ENCODE data around the gene LHPP. TPM values are rescaled to one million over a fixed set of nuclear protein-coding genes. Genes with fewer than 3 reads are reported as not detected.

The LHPP gene
- total RNA-seq, 1 experiment from 2014 or later: 24.7 TPM

DNA sequence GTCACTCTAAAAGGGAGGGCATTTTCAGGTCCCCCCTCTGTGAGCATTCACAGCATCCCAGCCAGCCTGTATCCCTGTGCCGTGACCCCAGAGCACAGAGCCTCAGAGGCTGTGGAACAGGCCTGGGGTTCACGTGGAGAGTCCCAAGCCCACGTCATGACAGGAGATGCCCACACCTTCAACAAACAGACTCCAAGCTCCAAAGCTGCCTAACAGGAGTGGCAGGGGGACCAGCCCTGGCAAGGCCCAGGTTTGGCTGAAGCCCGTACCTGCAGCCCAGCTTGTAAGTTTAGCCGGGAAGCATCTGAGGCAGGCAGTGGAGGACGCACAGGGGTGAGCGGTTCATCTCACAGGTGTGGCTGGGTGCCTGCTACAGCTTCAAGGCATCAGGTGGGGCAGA lies 33.5 kb downstream of the LHPP start:
- no peak for DNase-seq
- ChIA-PET CTCF (no interaction called here), POLR2A (ENCODE audit: unreplicated experiment) (no interaction called here)
- Histone ChIP-seq H2AFZ (no peak overlapping the region), H3K27me3 (ENCODE audit: insufficient read depth, low read depth) (no peaks in the 10 kb centered on the region), H3F3A (ENCODE audit: insufficient read depth, low read depth) (no peaks in the 10 kb centered on the region), H3K9me2 (ENCODE audit: insufficient read depth) (no peaks in the 10 kb centered on the region), H3K4me3 (no peak overlapping the region), H3K4me1 (replicated peaks; ENCODE audit: insufficient read depth) (no peaks in the 10 kb centered on the region), H3K27ac (no peak overlapping the region), H3K36me3 (ENCODE audit: low read depth) (no peaks in the 10 kb centered on the region), H3K79me2 (ENCODE audit: low read depth) (no peaks in the 10 kb centered on the region), H4K20me1 (ENCODE audit: insufficient read depth) (no peaks in the 10 kb centered on the region), H3K9me3 (ENCODE audit: insufficient read depth, low read depth) (no peaks in the 10 kb centered on the region), H3K4me2 (no peak overlapping the region)
- intact Hi-C loops (cut with micrococcal nuclease; ENCODE audit: unreplicated experiment): no loop called here
- TF ChIP-seq CTCF (conservative IDR thresholded peaks at IDR 0.05) (no peak), EZH2 (IDR thresholded peaks at IDR 0.05; ENCODE audit: low read depth) (no peak)
- BruUV-seq (replicated peaks): no TSS peak

- Histone ChIP-seq H3K36me3 (ENCODE audit: low read depth) (no peaks in the 10 kb centered on the region), H3K4me3 (no peak overlapping the region), H3K4me1 (replicated peaks; ENCODE audit: insufficient read depth) (no peaks in the 10 kb centered on the region), H3K27ac (no peak overlapping the region), H3K79me2 (ENCODE audit: low read depth) (no peaks in the 10 kb centered on the region), H3K9me2 (ENCODE audit: insufficient read depth) (no peaks in the 10 kb centered on the region), H4K20me1 (ENCODE audit: insufficient read depth) (no peaks in the 10 kb centered on the region), H3K27me3 (ENCODE audit: insufficient read depth, low read depth) (no peaks in the 10 kb centered on the region), H3K4me2 (no peak overlapping the region), H2AFZ (no peak overlapping the region), H3K9me3 (ENCODE audit: insufficient read depth, low read depth) (no peaks in the 10 kb centered on the region), H3F3A (ENCODE audit: insufficient read depth, low read depth) (no peaks in the 10 kb centered on the region)
- no peak for DNase-seq
- no TSS peak for BruUV-seq (replicated peaks)
- intact Hi-C loops (cut with micrococcal nuclease; ENCODE audit: unreplicated experiment): no loop called here
- CTCF ChIA-PET: no interaction called here
- TF ChIP-seq CTCF (conservative IDR thresholded peaks at IDR 0.05) (no peak), EZH2 (IDR thresholded peaks at IDR 0.05; ENCODE audit: low read depth) (no peak)
- POLR2A ChIA-PET (ENCODE audit: unreplicated experiment): no interaction called here
Observed at GRCh38 chr10:124495725-124496124, 34.1 kb downstream of the LHPP start.

DNA sequence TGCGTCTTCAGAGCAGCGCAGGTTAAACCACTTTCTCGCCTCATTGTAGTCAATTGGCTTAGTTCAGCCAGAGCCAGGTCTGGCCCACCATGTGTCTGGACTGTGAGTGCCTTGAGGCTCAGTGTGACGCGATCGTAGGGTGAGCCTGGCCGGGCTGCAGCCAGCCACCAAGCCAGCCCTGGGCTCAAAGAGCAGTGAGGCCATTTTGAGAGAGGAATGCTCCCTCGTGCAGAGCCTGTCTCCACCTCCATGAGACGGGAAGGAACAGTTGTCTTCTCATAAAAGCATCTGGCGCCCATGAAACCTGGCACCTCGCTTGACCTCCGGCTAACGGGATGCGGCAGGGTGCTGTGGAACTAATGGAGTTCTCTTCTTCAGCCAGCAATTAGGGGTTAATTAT lies 34.5 kb downstream of the LHPP start:
- Histone ChIP-seq H2AFZ (no peak overlapping the region), H3K27ac (no peak overlapping the region), H3K9me3 (ENCODE audit: insufficient read depth, low read depth) (no peaks in the 10 kb centered on the region), H3K4me2 (no peak overlapping the region), H4K20me1 (ENCODE audit: insufficient read depth) (no peaks in the 10 kb centered on the region), H3K36me3 (ENCODE audit: low read depth) (no peaks in the 10 kb centered on the region), H3K4me1 (replicated peaks; ENCODE audit: insufficient read depth) (no peaks in the 10 kb centered on the region), H3K4me3 (no peak overlapping the region), H3K9me2 (ENCODE audit: insufficient read depth) (no peaks in the 10 kb centered on the region), H3K79me2 (ENCODE audit: low read depth) (no peaks in the 10 kb centered on the region), H3K27me3 (ENCODE audit: insufficient read depth, low read depth) (no peaks in the 10 kb centered on the region), H3F3A (ENCODE audit: insufficient read depth, low read depth) (no peaks in the 10 kb centered on the region)
- ChIA-PET POLR2A (ENCODE audit: unreplicated experiment) (no interaction called here), CTCF (no interaction called here)
- no peak for TF ChIP-seq EZH2 (IDR thresholded peaks at IDR 0.05; ENCODE audit: low read depth)
- TF ChIP-seq CTCF (conservative IDR thresholded peaks at IDR 0.05): no peak
- DNase-seq: no peak
- intact Hi-C loops (cut with micrococcal nuclease; ENCODE audit: unreplicated experiment): no loop called here
- no TSS peak for BruUV-seq (replicated peaks)
